GM18517 (cell line): ENCODE data around the gene PLCB4.

Source experiments
- ATAC-seq: cut with Tn5 transposase; IDR thresholded peaks from one replicate; pipeline ENCODE4 v1.9.1; 2021; ENCODE audit warnings: mild to moderate bottlenecking, moderate library complexity; ENCODE audit not compliant: unreplicated experiment

Gene PLCB4

DNA sequence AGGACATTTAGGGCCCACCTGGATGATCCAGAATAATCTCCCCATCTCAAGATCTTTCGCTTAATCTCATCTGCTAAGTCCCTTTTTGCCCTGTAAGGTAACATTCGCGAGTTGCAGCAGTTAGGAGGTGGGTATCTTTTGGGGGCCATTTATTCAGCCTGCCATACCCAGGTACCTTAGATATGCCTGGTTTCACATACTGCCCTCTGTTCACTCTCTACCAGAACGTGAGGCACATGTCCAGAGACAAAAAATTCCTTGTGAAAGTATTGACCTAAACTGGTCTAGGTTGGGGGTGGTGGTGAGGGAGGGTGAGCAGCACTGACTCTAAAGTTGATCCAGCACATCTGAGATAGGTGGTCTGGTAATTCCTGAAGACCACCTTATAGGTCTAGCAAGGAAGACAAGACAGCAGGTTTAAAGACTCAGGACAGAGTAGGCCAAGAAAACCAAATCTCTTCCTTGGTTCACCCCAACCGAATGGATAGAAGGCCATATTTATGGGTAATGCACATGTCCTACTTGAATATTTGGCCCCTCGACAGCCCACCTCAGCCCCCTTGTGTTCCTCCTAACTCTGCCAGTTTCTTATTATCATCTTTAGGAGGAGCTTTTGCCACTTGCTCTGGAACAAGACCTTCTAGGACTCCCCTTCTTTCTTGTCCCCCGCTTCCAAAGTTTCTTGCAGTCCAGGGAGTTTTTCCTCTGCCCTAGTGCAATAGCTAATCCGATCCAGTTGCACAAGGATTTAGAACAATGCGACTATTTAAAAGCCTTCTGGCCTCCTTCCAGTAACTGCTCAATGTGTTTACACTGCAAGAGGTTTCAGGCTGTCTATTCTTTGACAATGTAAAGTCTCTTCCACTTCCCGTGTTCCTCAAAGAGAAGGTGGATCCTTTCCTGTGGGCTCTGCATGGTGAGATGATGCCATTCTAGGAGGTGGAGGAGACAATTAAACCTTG, 232.5 kb downstream of the PLCB4 start:
- ATAC-seq: no peak

DNA sequence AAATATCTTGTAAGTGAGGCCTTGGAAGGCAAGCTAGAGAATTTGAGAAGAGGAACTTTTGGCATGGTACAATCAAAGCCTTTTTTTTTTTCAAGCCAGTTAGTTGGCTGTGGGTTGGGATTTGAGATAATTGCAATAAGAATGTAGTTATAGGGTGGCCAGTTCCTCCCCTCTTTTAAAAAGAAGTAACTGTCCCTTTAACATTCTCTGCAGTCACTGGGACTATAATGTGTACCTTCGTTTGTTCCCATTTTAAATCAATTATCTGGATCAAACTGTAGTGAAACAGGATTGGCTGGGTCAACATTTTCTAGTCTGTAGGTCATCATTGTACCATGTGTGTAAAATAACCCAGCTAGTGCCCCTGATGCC, 233.2 kb downstream of the PLCB4 start:
- ATAC-seq: no peak

DNA sequence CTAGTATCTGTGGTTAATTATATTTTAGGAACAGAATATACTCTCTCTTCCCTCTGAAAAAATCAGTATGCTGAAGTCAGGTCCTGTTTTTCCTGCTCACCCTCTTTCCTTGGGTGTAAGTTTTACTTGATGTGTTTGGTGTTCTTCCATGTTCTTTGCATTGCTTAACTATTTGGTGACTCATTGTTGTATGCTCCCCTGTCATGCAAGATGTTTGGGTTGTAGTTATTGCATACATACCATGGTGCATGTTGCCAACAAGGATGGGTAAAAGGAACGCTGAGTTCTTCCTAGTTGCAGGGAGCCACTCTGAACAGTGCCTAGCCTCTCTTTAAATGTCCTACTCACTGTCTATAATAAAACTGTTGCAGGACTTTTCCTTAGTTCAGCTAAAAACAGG, 237.6 kb downstream of the PLCB4 start:
- no peak for ATAC-seq

DNA sequence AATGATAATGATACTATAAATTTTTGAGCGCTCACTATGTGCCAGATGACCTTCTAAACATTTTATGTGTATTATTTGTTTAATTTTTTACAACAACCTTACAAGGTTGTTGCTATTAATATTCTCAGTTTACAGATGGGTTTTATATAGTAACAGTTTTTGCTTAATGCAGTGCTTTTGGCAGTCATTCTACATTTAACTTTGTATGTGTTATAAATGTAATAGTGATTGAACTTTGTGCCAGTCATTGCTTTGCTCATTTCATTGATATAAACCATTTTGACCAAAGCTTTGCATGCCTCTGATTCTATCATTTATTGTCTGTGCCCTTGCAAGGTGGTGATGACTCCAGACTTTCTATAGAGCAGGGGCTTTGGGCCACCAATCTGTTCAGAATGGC, 239.2 kb downstream of the PLCB4 start:
- ATAC-seq: no peak

DNA sequence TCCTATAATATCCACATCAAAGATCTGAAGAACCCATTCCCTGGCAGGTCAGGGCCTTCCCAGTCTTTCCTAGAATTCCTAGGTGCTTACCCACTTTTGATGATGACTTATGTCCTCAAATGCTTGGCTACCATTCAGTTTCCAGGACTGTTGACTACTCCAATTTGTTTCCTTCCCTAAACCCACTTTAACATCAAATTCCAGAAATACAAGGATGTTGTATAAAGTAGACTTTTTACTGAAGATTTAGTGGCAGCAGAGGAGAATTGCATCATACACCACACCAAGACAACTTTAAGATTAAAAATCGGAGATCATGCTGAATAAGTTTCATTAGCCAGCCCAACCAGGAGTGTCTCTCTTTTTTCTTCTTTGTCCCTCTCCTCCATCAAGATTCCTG, 242.2 kb downstream of the PLCB4 start:
- no peak for ATAC-seq

DNA sequence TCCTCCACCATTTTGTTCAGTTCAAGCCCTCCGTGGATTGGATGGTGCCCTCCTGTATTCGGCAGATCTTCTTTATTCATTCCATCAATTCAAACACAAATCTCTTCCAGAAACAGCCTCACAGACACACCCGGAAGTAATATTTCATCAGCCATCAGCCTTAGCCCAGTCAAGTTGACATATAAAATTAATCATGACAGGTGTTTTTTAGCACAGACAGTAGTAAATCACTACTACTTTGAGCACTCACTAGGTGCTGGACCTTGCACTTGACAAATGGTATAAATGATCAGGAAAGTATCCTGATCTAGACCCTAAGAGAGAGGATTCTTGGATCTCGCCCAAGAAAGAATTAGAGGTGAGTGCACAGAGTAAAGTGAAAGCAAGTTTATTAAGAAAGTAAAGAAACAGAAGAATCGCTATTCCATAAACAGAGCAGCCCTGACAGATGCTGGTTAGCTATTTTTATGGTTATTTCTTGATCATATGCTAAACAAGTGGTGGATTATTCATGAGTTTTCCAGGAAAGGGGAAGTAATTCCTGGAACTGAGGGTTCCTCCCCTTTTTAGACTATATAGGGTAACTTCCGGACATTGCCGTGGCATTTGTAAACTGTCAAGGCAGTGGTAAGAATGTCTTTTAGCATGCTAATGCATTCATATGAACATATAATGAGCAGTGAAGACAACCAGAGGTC, 250.9 kb downstream of the PLCB4 start:
- no peak for ATAC-seq

DNA sequence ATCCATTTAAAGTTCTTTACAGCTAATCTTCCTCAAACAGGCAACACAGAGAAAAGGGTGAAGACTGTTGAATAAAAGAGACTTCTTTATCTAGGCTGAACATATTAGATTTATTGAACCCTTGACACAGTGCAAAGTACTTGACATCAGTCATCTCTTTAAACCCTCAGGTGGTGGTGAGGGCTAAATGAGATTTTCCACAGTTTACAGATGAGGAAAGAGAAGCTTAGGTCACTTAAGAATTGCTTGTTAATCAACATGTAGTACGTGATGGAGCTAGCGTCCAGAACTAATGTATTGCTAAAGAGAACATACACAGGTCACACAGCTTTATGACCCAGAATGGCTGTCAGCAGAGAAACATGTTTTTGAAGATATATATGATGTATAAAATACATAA, 252.1 kb downstream of the PLCB4 start:
- ATAC-seq: no peak

DNA sequence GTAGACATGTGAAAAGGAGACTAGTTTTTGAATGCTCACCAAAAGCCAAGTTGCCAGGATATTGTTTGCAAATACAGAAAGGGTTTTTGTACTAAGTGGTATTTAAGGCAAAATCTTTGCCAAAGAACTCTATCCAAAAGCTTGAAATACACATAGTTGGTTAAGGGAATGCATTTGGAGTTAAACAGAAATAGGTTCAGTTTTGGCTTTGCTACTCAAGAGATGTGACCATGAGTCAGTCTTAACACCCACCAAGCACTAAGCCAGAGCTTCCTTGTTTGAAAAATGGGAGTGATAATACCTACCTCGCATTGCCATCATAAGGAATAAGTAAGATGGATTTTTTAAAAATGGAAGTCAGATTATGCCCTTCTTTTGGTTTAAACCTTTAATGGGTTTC, 253.8 kb downstream of the PLCB4 start:
- no peak for ATAC-seq

DNA sequence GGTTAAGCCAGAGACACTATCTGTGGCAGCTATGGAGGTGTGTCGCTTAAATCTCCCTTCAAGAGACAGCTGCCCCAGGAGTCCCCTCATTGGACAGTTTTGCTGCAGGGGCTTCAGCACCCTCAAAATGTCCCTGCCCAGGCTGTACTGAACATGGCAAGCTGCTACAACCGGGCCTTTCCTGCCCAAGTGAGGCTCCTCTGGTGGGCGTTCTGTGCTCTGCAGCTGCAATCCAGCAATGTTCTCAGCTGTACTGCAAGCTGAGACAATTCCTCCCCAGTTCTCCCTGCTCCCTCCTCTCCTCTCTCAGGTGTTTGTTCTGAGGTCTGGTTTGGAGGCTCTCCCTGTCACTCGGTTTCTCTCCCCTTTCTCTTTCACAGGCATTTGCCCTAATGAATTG, 254.7 kb downstream of the PLCB4 start:
- ATAC-seq: no peak

DNA sequence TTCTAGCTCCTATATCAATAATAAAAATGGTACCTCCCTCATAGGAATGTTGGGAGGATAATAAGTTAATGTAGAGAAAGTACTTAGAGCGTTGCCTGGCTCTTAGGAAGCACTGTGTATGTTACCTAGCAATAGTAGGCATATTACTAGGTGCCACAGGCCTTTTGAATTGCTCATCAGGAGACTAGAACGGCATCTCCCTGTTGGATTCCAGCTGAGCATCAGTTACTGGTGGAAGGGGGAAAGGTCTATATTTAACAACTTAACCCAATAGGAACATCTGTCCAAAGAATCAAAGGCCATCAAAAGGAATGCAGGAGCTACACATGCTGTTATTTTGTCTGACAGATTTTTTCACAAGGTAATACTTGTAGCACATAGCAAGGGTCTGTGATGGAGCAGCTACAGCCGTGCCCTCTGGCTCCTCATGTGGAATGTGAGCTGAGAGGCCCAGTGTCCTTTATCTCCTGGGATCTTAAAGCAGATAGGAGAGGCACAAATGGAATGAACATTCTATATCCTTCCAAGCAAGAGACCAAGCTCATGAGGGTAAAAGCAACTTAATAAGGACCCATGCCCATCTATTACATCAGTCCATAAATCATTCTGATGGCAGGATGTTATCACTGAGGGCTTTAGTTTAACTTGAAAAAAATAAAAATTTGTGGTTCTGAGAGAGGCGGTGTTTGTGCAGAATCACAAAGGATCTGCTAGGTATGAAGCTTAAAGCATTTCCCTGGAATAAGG, 260.6 kb downstream of the PLCB4 start:
- ATAC-seq: no peak

DNA sequence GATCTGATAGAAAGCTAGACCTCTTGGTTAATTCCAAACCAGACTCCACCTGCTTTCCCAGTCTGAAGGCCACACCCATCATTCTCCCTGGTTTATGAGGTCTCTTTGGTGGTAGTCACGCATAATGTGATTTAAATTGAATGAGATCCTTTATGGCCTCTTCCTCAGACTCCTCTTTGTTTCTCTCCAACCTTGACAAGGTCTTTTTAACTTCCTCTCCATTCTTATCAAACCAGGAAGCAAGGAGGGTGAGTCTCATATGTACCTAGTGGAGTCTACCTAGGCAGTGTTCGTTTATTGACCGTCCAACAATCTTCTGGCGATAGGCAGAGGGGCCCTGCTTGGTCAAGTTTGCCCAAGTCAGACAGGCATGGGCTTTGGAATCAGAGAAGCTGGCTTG, 261.3 kb downstream of the PLCB4 start:
- no peak for ATAC-seq

DNA sequence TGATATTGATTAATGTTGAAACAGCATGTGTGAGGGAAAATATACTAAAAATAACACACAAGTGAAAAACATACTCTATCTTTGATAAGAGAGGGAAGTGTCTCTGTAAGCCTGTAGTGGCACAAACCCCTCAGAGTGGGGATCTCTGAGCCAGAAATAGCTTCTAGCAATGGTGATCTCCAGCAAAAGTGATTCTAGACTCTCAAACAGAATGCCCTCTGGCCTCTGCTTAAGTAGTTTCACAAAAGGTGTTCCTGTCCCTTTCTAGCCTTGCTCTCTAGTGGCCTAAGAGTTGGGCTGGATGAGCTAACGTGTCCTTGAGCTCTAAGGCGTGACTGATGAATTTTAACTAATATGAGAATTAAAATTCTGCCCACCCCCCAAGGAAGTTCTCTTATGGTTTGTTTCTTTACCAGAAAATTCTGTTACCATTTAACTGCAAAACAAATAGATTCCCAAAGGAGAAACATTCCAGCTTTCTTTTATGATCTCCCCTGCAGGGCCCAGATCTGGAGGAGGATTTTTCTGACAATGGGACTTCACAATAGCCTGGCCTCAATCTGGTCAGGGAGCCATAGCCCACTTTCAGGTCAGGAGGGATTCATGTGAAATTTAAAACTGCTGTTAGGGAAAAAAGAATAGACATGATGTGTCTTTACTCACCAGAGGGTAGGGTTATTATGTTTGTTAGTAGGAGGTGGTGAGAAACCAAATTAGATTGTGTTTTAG, 263.0 kb downstream of the PLCB4 start:
- ATAC-seq: no peak

DNA sequence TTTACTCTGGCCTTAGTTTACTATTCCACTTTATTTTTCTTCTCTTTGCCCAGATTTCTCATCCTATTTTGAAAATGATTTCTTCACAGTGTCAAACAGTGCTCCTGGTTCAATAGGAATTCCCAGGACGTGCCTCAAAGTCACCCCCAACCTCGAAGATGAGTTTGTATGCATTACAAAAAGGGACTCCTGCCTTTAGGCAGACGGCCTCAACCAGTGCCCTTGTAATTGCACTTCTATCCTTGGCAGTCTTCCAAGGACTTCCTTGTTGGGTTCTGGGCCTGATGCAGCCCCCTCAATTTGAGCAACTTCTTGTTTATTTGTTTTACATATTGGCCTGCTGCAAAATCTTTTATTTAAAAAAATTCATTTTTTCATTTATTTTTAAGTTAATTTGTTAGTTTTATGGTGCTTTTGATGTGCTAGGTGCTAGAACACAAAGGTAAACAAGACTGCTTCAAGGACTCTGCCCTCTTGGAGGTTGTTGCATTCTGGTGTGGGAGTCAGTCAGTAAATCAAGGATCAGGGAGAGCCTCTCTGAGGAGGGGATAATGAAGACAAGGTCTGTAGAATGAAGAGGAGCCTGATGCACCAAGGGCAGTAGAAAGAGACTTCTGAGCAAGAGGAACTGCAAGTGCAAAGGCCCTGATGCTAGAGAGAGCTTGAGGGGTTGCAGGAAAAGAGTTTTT, 264.0 kb downstream of the PLCB4 start:
- no peak for ATAC-seq

DNA sequence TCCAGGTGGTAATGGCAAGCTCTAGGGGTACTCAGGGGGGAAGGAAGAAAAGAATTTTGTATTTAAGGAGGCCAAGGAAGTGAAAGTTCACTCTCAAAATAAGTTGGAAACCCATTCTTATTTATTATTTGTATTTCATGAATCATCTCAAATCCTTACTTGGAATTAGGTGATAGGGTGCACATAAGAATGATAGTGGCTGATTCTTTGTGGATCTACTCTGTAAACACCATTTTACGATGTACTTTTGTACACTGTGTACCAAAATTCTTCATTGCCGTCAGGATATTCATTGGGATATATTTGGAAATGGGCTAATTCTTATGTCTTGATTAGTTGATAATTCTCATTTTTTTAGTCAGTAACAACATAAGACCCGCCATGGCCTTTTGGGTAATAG, 266.0 kb downstream of the PLCB4 start:
- no peak for ATAC-seq

DNA sequence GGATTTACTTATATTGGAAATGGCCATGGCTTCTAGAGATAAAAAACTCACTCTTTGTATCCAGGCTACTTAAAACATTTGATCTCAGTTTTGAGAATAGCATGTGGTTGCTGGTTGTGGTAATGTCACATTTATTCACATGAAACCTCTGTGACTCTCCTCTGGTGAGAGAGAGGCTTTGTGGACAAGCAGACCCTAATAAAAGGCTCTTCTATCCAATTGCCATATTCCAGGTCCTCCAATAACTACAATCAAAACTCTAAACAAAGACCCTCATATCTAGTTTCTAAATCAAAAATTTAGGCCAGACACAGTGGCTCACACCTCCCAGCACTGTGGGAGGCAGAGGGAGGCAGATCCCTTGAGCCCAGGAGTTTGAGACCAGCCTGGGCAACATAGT, 269.2 kb downstream of the PLCB4 start:
- ATAC-seq: no peak

DNA sequence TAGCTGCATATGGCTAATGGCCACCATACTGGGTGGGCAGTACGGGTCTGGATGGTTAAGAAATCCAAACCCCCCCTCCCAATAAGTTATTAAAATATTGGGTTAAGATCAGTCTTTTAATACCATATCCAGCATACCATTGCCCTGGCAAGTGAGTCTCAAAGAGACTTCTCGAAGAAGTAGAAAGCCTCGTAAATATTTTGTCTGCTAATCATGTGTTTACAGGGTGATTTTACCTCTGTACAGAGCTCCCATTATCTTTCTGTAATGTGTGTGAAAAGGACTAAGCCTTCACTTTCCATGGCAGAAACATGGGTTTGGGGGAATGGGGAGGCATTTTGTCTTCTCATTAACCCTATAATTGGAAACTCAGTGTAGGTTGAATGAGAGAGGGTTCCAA, 270.8 kb downstream of the PLCB4 start:
- no peak for ATAC-seq

DNA sequence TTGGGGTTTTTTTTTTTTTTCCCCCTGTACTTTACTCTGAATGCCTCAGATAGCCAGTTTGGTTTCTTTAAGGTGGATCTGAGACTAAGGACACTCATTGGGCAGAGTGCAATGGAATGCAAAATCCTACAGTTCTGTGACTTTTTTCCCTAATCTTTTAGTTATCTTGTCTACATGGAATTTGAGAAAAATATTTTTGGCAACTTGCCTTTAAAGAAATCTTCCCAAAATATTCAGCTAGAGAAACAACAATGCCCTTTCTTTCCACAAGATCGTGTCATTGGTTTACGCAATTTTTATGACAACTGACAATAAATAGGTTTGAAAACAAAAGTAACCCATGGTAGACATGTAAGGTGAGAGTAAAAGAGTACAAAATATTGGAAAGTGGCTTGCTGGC, 273.8 kb downstream of the PLCB4 start:
- no peak for ATAC-seq

DNA sequence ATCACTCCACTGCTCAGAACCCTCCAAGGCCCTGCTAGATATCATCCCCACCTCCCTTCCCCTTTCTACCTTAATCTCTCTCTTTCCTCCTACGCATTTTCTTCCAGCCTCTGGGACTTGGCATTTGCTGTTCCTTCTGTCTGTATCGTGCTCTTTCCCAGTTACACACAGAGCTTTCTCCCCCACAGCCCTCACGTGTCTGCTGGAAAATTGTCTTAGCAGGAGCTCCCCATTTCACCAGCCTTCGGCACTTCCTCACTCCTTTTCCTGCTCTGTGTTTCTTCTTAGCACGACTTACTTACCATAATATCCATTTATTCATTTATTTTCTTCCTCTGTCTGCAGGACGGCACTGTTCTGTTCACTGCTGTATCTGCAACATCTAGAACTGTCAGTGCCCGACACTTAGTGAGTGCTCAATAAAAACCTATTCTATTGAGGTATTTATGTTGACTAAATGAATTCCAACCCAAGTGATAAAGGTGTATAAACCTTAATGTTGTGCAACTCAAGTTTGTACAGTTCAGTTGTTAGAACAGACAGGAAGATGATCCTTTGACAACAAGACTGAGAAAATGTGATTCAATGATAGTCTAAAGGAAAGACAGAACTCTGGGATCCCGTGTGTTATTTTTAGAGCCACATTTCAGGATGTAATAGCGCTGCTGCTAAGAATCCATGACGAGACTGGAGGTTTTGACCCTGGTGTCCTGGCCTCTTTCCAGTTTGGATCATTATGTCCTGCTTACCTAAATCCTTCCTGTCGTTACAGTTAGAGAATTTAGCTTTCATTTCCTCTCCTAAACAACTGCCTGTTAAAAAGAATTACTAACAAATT, 275.4 kb downstream of the PLCB4 start:
- no peak for ATAC-seq

DNA sequence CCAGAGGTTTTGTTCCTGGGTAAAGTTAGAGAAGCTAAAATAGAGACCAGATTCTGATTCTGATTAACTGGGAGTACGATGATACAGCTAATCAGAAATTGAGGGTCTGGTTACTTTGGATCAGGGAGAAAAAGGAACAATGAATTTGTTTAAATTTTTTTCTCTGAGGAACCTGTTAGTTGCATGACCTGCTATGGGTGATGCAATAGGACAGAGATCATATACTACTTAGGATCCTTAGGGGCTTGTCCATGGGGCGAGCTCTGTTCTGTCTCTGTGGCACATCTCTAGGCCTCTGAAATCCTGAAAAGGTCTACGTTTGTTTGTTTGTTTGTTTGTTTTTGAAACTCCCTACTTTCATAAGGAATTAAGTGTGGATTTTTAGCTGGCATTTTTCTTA, 279.4 kb downstream of the PLCB4 start:
- no peak for ATAC-seq

DNA sequence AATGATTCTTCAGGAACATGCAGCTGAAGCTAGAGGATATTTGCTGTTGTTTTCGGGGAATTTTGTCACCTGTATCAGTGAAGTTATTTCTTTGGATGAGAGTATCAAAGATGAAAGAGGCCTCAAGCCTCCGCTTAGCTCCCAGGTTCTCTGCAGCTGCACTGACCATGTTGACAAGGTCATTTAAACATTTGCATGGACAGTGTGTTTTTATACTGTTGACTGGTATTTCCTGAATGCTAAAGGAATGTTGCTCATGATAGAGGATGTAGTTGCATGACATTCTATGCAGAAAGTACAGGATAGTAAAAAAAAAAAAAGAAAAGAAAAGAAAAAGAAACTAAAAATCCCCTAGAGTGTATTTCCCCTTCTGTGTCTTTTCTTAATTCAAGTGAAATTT, 279.9 kb downstream of the PLCB4 start:
- no peak for ATAC-seq
